ENCODE results near the gene GUCA2A. TPM values are rescaled to one million over a fixed set of nuclear protein-coding genes. Genes with fewer than 3 reads are reported as not detected.

Gene GUCA2A
- total RNA-seq, 1 experiment from 2014 or later, result not detected

DNA sequence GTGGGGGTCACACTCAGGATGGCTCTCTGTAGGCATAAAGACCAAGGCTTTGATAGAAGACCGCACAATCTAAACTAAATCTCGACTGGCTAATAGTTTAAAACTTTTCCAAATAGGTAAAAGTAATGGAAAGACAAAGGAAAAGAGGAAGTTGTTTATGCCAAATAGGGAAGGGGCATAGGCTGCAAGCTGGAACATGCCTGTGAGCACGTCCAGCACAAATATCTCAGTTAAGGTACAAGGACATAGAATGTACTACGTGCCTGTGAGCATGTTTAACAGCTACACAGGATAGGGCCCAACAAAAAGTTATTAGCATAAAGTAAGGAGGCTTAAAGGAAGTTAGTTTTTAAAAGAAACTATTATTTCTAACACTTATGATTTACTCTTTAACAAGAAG is 27.6 kb upstream of the GUCA2A start:
- H3K27ac Mint-ChIP-seq, result no peak overlapping the region; a peak in 2 of 7 replicates
- Histone ChIP-seq H2BK20ac (ENCODE audit: low read depth, low read length, poor library complexity, severe bottlenecking) (no peak overlapping the region), H3K9me3 (ENCODE audit: control insufficient read depth, low read depth, low read length) (no peaks in the 10 kb centered on the region), H3K23me2 (ENCODE audit: insufficient read length, low read depth, low read length, poor library complexity, severe bottlenecking) (no peaks in the 10 kb centered on the region), H3K79me2 (ENCODE audit: insufficient read depth, low read length) (no peaks in the 10 kb centered on the region), H2AK5ac (ENCODE audit: insufficient read length, low read length) (no peak overlapping the region), H3K27ac (ENCODE audit: insufficient read length, low read depth, low read length) (no peak overlapping the region), H3K4ac (ENCODE audit: low read depth, low read length) (no peak overlapping the region), H3K14ac (ENCODE audit: insufficient read depth, low read length) (no peak overlapping the region), H2BK15ac (ENCODE audit: low read depth, low read length) (no peak overlapping the region), H4K20me1 (ENCODE audit: control insufficient read depth, insufficient read depth, insufficient read length) (no peaks in the 10 kb centered on the region), H4K8ac (replicated peaks; ENCODE audit: insufficient read length, low read depth, low read length) (no peak overlapping the region), H3T11ph (ENCODE audit: low read length) (no peak overlapping the region), H4K5ac (ENCODE audit: insufficient read length, low read depth, low read length) (no peak overlapping the region), H3K23ac (ENCODE audit: insufficient read length, low read depth, low read length) (no peak overlapping the region), H2BK120ac (ENCODE audit: low read depth, low read length, poor library complexity, severe bottlenecking) (no peak overlapping the region), H4K91ac (ENCODE audit: insufficient read length, low read depth, low read length) (no peak overlapping the region), H3K56ac (ENCODE audit: insufficient read length, low read depth, low read length) (no peak overlapping the region), H3K4me1 (ENCODE audit: insufficient read depth, low read length) (no peaks in the 10 kb centered on the region), H2BK12ac (ENCODE audit: insufficient read length, low read depth, low read length) (no peak overlapping the region), H3K27me3 (ENCODE audit: insufficient read depth, low read length) (no peaks in the 10 kb centered on the region; the same call in 1 of the 2 replicates), H3K79me1 (ENCODE audit: insufficient read depth, low read depth, low read length, poor library complexity, severe bottlenecking) (no peaks in the 10 kb centered on the region), H3K9ac (ENCODE audit: extremely low read depth, insufficient read length, low read length) (no peak overlapping the region), H2AFZ (ENCODE audit: low read length) (no peak overlapping the region), H3K18ac (ENCODE audit: insufficient read length, low read depth, low read length) (no peak overlapping the region), H2BK5ac (ENCODE audit: insufficient read length, low read length) (no peak overlapping the region), H3K4me2 (ENCODE audit: insufficient read depth, insufficient read length, low read length) (no peak overlapping the region)
- H3K27me3 Mint-ChIP-seq (ENCODE audit: low read depth), result no peaks in the 10 kb centered on the region; the same call in 1 of the 2 replicates
- TF ChIP-seq, protein P1, sequence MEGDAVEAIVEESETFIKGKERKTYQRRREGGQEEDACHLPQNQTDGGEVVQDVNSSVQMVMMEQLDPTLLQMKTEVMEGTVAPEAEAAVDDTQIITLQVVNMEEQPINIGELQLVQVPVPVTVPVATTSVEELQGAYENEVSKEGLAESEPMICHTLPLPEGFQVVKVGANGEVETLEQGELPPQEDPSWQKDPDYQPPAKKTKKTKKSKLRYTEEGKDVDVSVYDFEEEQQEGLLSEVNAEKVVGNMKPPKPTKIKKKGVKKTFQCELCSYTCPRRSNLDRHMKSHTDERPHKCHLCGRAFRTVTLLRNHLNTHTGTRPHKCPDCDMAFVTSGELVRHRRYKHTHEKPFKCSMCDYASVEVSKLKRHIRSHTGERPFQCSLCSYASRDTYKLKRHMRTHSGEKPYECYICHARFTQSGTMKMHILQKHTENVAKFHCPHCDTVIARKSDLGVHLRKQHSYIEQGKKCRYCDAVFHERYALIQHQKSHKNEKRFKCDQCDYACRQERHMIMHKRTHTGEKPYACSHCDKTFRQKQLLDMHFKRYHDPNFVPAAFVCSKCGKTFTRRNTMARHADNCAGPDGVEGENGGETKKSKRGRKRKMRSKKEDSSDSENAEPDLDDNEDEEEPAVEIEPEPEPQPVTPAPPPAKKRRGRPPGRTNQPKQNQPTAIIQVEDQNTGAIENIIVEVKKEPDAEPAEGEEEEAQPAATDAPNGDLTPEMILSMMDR (conservative IDR thresholded peaks at IDR 0.05), result no peak
- peaks cover 6 to 45% (median 18%) of the 10 kb centered on the region in 3 experiments; a peak in 6 of 7 replicates for H3K36me3 Mint-ChIP-seq (ENCODE audit: insufficient read depth in 1 of 3, low read depth in 3 of 3)
- DNase-seq, result no peak
- no CpG with 5 or more reads among the region's 4 CpGs for WGBS (ENCODE audit: extremely low coverage, insufficient read length, low lambda C conversion rate)
- H3K9me3 Mint-ChIP-seq, result no peaks in the 10 kb centered on the region
- H3K4me3 Mint-ChIP-seq, result no peak overlapping the region
- peaks cover 3% of the 10 kb centered on the region in 2 experiments; a peak in 1 of 4 replicates for H3K4me1 Mint-ChIP-seq

Data from H9 (cell line).